Measurements from ENCODE around the gene ASB16.

The ASB16 gene

GRCh38 chr17:44213403-44214229 lies 43.1 kb downstream of the ASB16 start:
- no peak for TF ChIP-seq CTCF (IDR thresholded peaks at IDR 0.05; ENCODE audit: insufficient read depth, missing control alignments)
- DNase-seq (ENCODE audit: insufficient read length, low spot score), result no peak
- FAIRE-seq, result no peak

- FAIRE-seq, result no peak
- TF ChIP-seq CTCF (IDR thresholded peaks at IDR 0.05; ENCODE audit: insufficient read depth, missing control alignments), result no peak
- no peak for DNase-seq (ENCODE audit: insufficient read length, low spot score)
Measured at GRCh38 chr17:44214230-44214494, 43.7 kb downstream of the ASB16 start.

- DNase-seq (ENCODE audit: insufficient read length, low spot score) (no peak), FAIRE-seq (no peak)
- TF ChIP-seq CTCF (IDR thresholded peaks at IDR 0.05; ENCODE audit: insufficient read depth, missing control alignments), result no peak
Measured at GRCh38 chr17:44214896-44215295, 44.4 kb downstream of the ASB16 start.

GRCh38 chr17:44216173-44216572 lies 45.7 kb downstream of the ASB16 start:
- no peak for DNase-seq (ENCODE audit: insufficient read length, low spot score)
- FAIRE-seq, result no peak
- no peak for TF ChIP-seq CTCF (IDR thresholded peaks at IDR 0.05; ENCODE audit: insufficient read depth, missing control alignments)

- DNase-seq (ENCODE audit: insufficient read length, low spot score), result no peak
- FAIRE-seq, result no peak
- no peak for TF ChIP-seq CTCF (IDR thresholded peaks at IDR 0.05; ENCODE audit: insufficient read depth, missing control alignments)
Measured at GRCh38 chr17:44216694-44217093, 46.2 kb downstream of the ASB16 start.

GRCh38 chr17:44217738-44218343 lies 47.3 kb downstream of the ASB16 start:
- DNase-seq (ENCODE audit: insufficient read length, low spot score), result no peak
- no peak for FAIRE-seq
- TF ChIP-seq CTCF (IDR thresholded peaks at IDR 0.05; ENCODE audit: insufficient read depth, missing control alignments), result no peak

Measured in D721Med (cell line).